SK-N-SH (cell line): ENCODE measurements around the gene DHRS1. TPM values are rescaled to one million over a fixed set of nuclear protein-coding genes. Genes with fewer than 3 reads are reported as not detected.

Source experiments
- CTCF ChIA-PET: fragments of 300-600, 350-600 bp; formaldehyde crosslinking; extraction: SDS; loops from one replicate; lab custom pipeline; 2021; lab: Yijun Ruan, JAX
- POLR2A ChIA-PET: fragments of 350-600 bp; sonication (Branson Sonifier 250); formaldehyde crosslinking; extraction: SDS; loops from one replicate; lab custom pipeline; 2020; ENCODE audit warnings: antibody characterized with exemption, inconsistent platforms; lab: Yijun Ruan, JAX
- DNase-seq: peaks from one replicate; pipeline ENCODE4 v3.0.0; 2012
- H2AFZ ChIP-seq: fragments of 200-600 bp; sonication (generic); 2 replicates; pipeline ENCODE4 v1.8.1; 2016; ENCODE audit warnings: antibody characterized with exemption, mild to moderate bottlenecking, low read depth
- H3F3A ChIP-seq: fragments of 200-600 bp; sonication (generic); replicated peaks from 2 replicates; pipeline ENCODE3; 2016; ENCODE audit warnings: antibody characterized with exemption, mild to moderate bottlenecking; ENCODE audit not compliant: insufficient read depth
- H3K27ac ChIP-seq, 2 experiments: fragments of 200-500 bp in 1 of 2; fragments of 200-600 bp in 1 of 2; sonication (Bioruptor generic) in 1 of 2; sonication (generic), shearing (Covaris generic) in 1 of 2; 2 replicates each; pipeline versions ENCODE4 v1.5.1 to v1.6.1; 2014 to 2016; ENCODE audit warnings: low read depth in 2 of 2, inconsistent platforms in 1 of 2, low read length in 1 of 2, mild to moderate bottlenecking in 1 of 2, mixed read lengths in 1 of 2
- H3K27me3 ChIP-seq: fragments of 200-600 bp; sonication (generic), shearing (Covaris generic); 2 replicates; pipeline ENCODE4 v1.6.1; 2016; ENCODE audit warnings: mixed run types; ENCODE audit not compliant: insufficient read depth
- H3K36me3 ChIP-seq, 2 experiments: fragments of 200-500 bp in 1 of 2; fragments of 200-600 bp in 1 of 2; sonication (Bioruptor generic) in 1 of 2; sonication (generic) in 1 of 2; replicated peaks in 1 of 2; 2 replicates each; pipeline versions ENCODE3 to v1.5.1; 2014 to 2016; ENCODE audit warnings: low read length in 1 of 2, mild to moderate bottlenecking in 1 of 2; ENCODE audit not compliant: insufficient read depth in 2 of 2, control insufficient read depth in 1 of 2
- H3K4me1 ChIP-seq, 2 experiments: fragments of 200-500 bp in 1 of 2; fragments of 200-600 bp in 1 of 2; sonication (Bioruptor generic) in 1 of 2; sonication (generic), shearing (Covaris generic) in 1 of 2; 2 replicates each; pipeline versions ENCODE4 v1.5.1 to v1.6.1; 2014 to 2016; ENCODE audit warnings: low read depth in 1 of 2, low read length in 1 of 2, mixed run types in 1 of 2; ENCODE audit not compliant: insufficient read depth in 2 of 2, control insufficient read depth in 1 of 2
- H3K4me2 ChIP-seq: fragments of 200-600 bp; sonication (generic), shearing (Covaris generic); 2 replicates; pipeline ENCODE4 v1.6.1; 2017; ENCODE audit warnings: mixed run types
- H3K4me3 ChIP-seq, 2 experiments: fragments of 200-500 bp in 1 of 2; fragments of 200-600 bp in 1 of 2; sonication (Bioruptor generic) in 1 of 2; sonication (generic), shearing (Covaris generic) in 1 of 2; 2 replicates each; pipeline versions ENCODE4 v1.5.1 to v1.8.1; 2014 to 2016; ENCODE audit warnings: low read depth in 2 of 2, inconsistent platforms in 1 of 2, low read length in 1 of 2, mild to moderate bottlenecking in 1 of 2, mixed read lengths in 1 of 2, moderate library complexity in 1 of 2
- H3K79me2 ChIP-seq: fragments of 200-600 bp; sonication (generic); 2 replicates; pipeline ENCODE4 v1.8.1; 2017; ENCODE audit warnings: mild to moderate bottlenecking; ENCODE audit not compliant: insufficient read depth
- H3K9ac ChIP-seq: fragments of 200-600 bp; sonication (generic); 2 replicates; pipeline ENCODE4 v1.6.1; 2017; ENCODE audit warnings: mixed run types
- H3K9me2 ChIP-seq: fragments of 200-600 bp; sonication (generic); 2 replicates; pipeline ENCODE4 v1.6.1; 2017; ENCODE audit warnings: mixed run types
- H3K9me3 ChIP-seq: fragments of 200-600 bp; sonication (generic); 2 replicates; pipeline ENCODE4 v1.6.1; 2017; ENCODE audit warnings: mixed run types, mild to moderate bottlenecking, moderate library complexity
- H4K20me1 ChIP-seq: fragments of 200-600 bp; sonication (generic); 2 replicates; pipeline ENCODE4 v1.6.1; 2017; ENCODE audit warnings: mild to moderate bottlenecking, mixed run types; ENCODE audit not compliant: insufficient read depth
- CTCF ChIP-seq: fragments of 200-600 bp; sonication (generic); IDR thresholded peaks from 2 replicates; pipeline ENCODE4 v1.6.1; 2017; ENCODE audit warnings: antibody characterized with exemption, mild to moderate bottlenecking, moderate library complexity
- ELF1 ChIP-seq: IDR thresholded peaks from 2 replicates; pipeline ENCODE4 v1.4.0; 2012
- EP300 ChIP-seq, 2 experiments: IDR thresholded peaks; 2 replicates each; pipeline versions ENCODE4 v1.4.0 to v1.6.1; 2012; ENCODE audit warnings: borderline replicate concordance in 1 of 2, low read depth in 1 of 2, low read length in 1 of 2
- FOXM1 ChIP-seq: IDR thresholded peaks from 2 replicates; pipeline ENCODE4 v1.4.0; 2012; ENCODE audit warnings: low read depth, mild to moderate bottlenecking
- GABPA ChIP-seq: IDR thresholded peaks from 2 replicates; pipeline ENCODE4 v1.4.0; 2012; ENCODE audit warnings: low read depth, mild to moderate bottlenecking
- RAD21 ChIP-seq: IDR thresholded peaks from 2 replicates; pipeline ENCODE4 v1.6.1; 2012; ENCODE audit warnings: mild to moderate bottlenecking, low read length
- RCOR1 ChIP-seq: fragments of 150-350 bp; IDR thresholded peaks from 2 replicates; pipeline ENCODE4 v1.6.1; 2017; ENCODE audit warnings: antibody characterized with exemption, low read length
- RXRA ChIP-seq: IDR thresholded peaks from 2 replicates; pipeline ENCODE4 v1.4.0; 2012; ENCODE audit warnings: low read depth, mild to moderate bottlenecking, borderline replicate concordance
- SIN3A ChIP-seq: IDR thresholded peaks from 2 replicates; pipeline ENCODE4 v1.6.1; 2012; ENCODE audit warnings: low read depth, mild to moderate bottlenecking, low read length, moderate library complexity, borderline replicate concordance
- TAF1 ChIP-seq: IDR thresholded peaks from 2 replicates; pipeline ENCODE4 v1.6.1; 2012; ENCODE audit warnings: low read depth, mild to moderate bottlenecking, low read length, moderate library complexity, borderline replicate concordance
- YY1 ChIP-seq: IDR thresholded peaks from 2 replicates; pipeline ENCODE4 v1.4.0; 2012; ENCODE audit warnings: low read depth, mild to moderate bottlenecking
- WGBS: methylation state at CpG from one replicate; pipeline ENCODE4 v1.1.6; 2017; ENCODE audit warnings: low lambda C conversion rate; 5-methylcytosine and 5-hydroxymethylcytosine counted together
- polyA plus RNA-seq, 3 experiments: library from polyadenylated mRNA; depleted of rRNA; stranded (reverse); fragments of >200 nt; gene quantifications; 2 replicates each; pipeline ENCODE4 v1.2.3, GENCODE V29; 2012
- TF ChIP-seq, protein P1 (sequence below): fragments of 150-350 bp; IDR thresholded peaks from 2 replicates; pipeline ENCODE4 v1.6.1; 2017; ENCODE audit warnings: antibody characterized with exemption, low read length, low read depth, borderline replicate concordance

The DHRS1 gene
- polyA plus RNA-seq, 1 of the 3 experiments (the other 2 are of a cell fraction), result 65.4 TPM

GRCh38 chr14:24243336-24243836 lies 56.2 kb downstream of the DHRS1 start:
- Histone ChIP-seq H3K4me1 (peaks cover 26% of the 10 kb centered on the region in 2 experiments; a peak in 2 of 4 replicates), H4K20me1 (no peaks in the 10 kb centered on the region), H3K27ac (peak overlapping the region; percentile 96), H3K4me2 (peak overlapping the region; percentile 95), H3K79me2 (peaks cover 33% of the 10 kb centered on the region), H3K9ac (peak overlapping the region; percentile 92), H3K9me3 (no peaks in the 10 kb centered on the region), H3K27me3 (no peaks in the 10 kb centered on the region), H3K9me2 (no peaks in the 10 kb centered on the region), H3K4me3 (peak overlapping the region; percentile 68 to 94), H3F3A (peaks cover 19% of the 10 kb centered on the region), H3K36me3 (peaks cover 26 to 29% of the 10 kb centered on the region in 2 experiments), H2AFZ (peak overlapping the region; percentile 62; the same call in 1 of the 2 replicates)
- TF ChIP-seq, protein P1, sequence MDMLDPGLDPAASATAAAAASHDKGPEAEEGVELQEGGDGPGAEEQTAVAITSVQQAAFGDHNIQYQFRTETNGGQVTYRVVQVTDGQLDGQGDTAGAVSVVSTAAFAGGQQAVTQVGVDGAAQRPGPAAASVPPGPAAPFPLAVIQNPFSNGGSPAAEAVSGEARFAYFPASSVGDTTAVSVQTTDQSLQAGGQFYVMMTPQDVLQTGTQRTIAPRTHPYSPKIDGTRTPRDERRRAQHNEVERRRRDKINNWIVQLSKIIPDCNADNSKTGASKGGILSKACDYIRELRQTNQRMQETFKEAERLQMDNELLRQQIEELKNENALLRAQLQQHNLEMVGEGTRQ, result no peak
- TF ChIP-seq ELF1, result no peak
- TF ChIP-seq FOXM1, result no peak
- ChIA-PET POLR2A (interaction anchor here (1.8 to 2.5 kb wide), 5 partner anchors 10 to 65 kb away, joined by 6 to 27 read pairs (median 13); partner anchors contain the start of genes CHMP4A, CIDEB, DHRS1 and GMPR2), CTCF (interaction anchor here (0.7 to 12.0 kb wide), 34 partner anchors 9 to 193 kb away, joined by 3 to 191 read pairs (median 6); partner anchors contain the start of genes CHMP4A, CIDEB, DHRS1 and GMPR2)
- DNase-seq, result no peak
- 58% methylated on average over 8 of the region's 10 CpGs for WGBS

DNA sequence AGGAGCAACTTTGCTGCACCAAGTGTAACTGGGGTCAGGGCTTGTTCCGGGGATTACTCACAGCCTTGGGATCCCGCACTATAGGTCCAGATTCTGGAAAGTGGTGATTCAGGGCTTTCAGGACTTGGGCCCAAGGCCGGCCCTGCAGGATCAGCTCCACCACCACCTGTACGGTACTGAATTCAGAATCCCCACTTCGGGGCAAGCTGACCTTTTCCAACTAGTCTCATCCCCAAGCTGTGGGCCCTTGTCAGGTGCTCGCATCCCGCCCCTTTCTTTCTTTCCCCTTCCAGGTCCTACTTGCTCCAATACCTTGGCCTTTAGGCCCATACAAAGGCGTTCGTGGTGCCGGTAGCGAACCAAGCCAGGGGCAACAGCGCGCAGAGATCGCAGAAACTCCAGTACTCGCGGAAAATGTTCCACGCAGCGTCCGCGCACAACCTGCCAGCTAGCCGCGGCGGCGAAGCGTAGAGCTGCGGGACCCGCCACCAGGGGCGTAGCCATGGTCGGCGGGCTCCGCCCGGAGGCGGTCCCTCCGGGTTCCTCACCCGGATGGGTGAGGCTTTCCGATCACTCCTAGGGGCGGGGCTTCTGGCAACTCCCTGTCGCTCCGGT lies 57.6 kb downstream of the DHRS1 start:
- Histone ChIP-seq H3K9me2 (no peaks in the 10 kb centered on the region), H4K20me1 (no peaks in the 10 kb centered on the region), H3K4me2 (peak overlapping the region; percentile 95), H3K27ac (peak overlapping the region; percentile 96), H3K4me3 (peak overlapping the region; percentile 68 to 94), H3K9ac (peak overlapping the region; percentile 92), H3F3A (peaks cover 19% of the 10 kb centered on the region), H3K36me3 (peaks cover 33 to 39% of the 10 kb centered on the region in 2 experiments), H3K79me2 (peaks cover 33% of the 10 kb centered on the region), H3K4me1 (peaks cover 26% of the 10 kb centered on the region in 2 experiments; a peak in 2 of 4 replicates), H3K27me3 (no peaks in the 10 kb centered on the region), H3K9me3 (no peaks in the 10 kb centered on the region), H2AFZ (peak overlapping the region; percentile 80; the same call in 1 of the 2 replicates)
- ChIA-PET CTCF (interaction anchor here (0.7 to 12.0 kb wide), 31 partner anchors 9 to 195 kb away, joined by 3 to 191 read pairs (median 7); partner anchors contain the start of genes CHMP4A, CIDEB, DHRS1 and GMPR2), POLR2A (interaction anchor here (0.6 to 2.5 kb wide), 16 partner anchors 9 to 1235 kb away, joined by 3 to 27 read pairs (median 6); partner anchors contain the start of genes CHMP4A, CIDEB, DHRS1 and GMPR2)
- TF ChIP-seq GABPA (no peak; the same call in 1 of the 2 replicates), CTCF (peak; percentile 40), RCOR1 (0 out of 2 replicates have a peak, but pooled peaks have one; percentile 4), SIN3A (no peak), TAF1 (no peak), YY1 (no peak), RAD21 (no peak), EP300 (IDR thresholded peaks at IDR 0.05; ENCODE audit: borderline replicate concordance in 1 of 2, low read depth in 1 of 2, low read length in 1 of 2) (no peak), RXRA (no peak)
- TF ChIP-seq, protein P1, result no peak
- 2% methylated on average over 38 of the region's 39 CpGs for WGBS
- DNase-seq, result peak; percentile 96

Other genes with a start within 250 kb of the DHRS1 start
- 0.32 and 0.43 TPM in 2 replicates for gene CARMIL3, start 247.8 kb downstream of the DHRS1 start, polyA plus RNA-seq (2012; rRNA removed)
- gene CPNE6, start 228.2 kb downstream of the DHRS1 start, polyA plus RNA-seq (2012; rRNA removed), result not detected in 2 replicates
- 16.2 and 16.6 TPM in 2 replicates for gene PCK2, start 205.5 kb downstream of the DHRS1 start, polyA plus RNA-seq (2012; rRNA removed)
- 34.6 and 36.7 TPM in 2 replicates for gene DCAF11, start 185.0 kb downstream of the DHRS1 start, polyA plus RNA-seq (2012; rRNA removed)
- 0.76 and 0.88 TPM in 2 replicates for gene NRL, start 184.8 kb downstream of the DHRS1 start, polyA plus RNA-seq (2012; rRNA removed)
- gene FITM1, start 169.1 kb downstream of the DHRS1 start, polyA plus RNA-seq (2012; rRNA removed), result 0.12 TPM in 1 of 2 replicates, not detected in the other
- 154 and 287 TPM in 2 replicates for gene PSME1, start 163.6 kb downstream of the DHRS1 start, polyA plus RNA-seq (2012; rRNA removed)
- gene EMC9, start 158.2 kb downstream of the DHRS1 start, polyA plus RNA-seq (2012; rRNA removed), result 14.5 and 19.3 TPM in 2 replicates
- gene PSME2, start 153.2 kb downstream of the DHRS1 start, polyA plus RNA-seq (2012; rRNA removed), result 129 and 147 TPM in 2 replicates
- gene RNF31, start 152.3 kb downstream of the DHRS1 start, polyA plus RNA-seq (2012; rRNA removed), result 19.2 and 20.4 TPM in 2 replicates
- gene IRF9, start 138.5 kb downstream of the DHRS1 start, polyA plus RNA-seq (2012; rRNA removed), result 37.6 and 43.6 TPM in 2 replicates
- 13.1 and 23.2 TPM in 2 replicates for gene REC8, start 127.7 kb downstream of the DHRS1 start, polyA plus RNA-seq (2012; rRNA removed)
- gene IPO4, start 111.0 kb downstream of the DHRS1 start, polyA plus RNA-seq (2012; rRNA removed), result 39.7 and 61.3 TPM in 2 replicates
- gene TM9SF1, start 104.3 kb downstream of the DHRS1 start, polyA plus RNA-seq (2012; rRNA removed), result 48.7 and 54.8 TPM in 2 replicates
- gene TSSK4, start 94.1 kb downstream of the DHRS1 start, polyA plus RNA-seq (2012; rRNA removed), result 0.05 TPM in 1 of 2 replicates, not detected in the other
- 92.4 and 96.1 TPM in 2 replicates for gene CHMP4A, start 86.3 kb downstream of the DHRS1 start, polyA plus RNA-seq (2012; rRNA removed)
- gene MDP1, start 83.7 kb downstream of the DHRS1 start, polyA plus RNA-seq (2012; rRNA removed), result 36.4 and 36.7 TPM in 2 replicates
- 465 and 534 TPM in 2 replicates for gene NEDD8, start 67.4 kb downstream of the DHRS1 start, polyA plus RNA-seq (2012; rRNA removed)
- gene GMPR2, start 66.9 kb downstream of the DHRS1 start, polyA plus RNA-seq (2012; rRNA removed), result 97.0 and 149 TPM in 2 replicates
- gene TINF2, start 57.2 kb downstream of the DHRS1 start, polyA plus RNA-seq (2012; rRNA removed), result 38.3 and 42.2 TPM in 2 replicates
- 2.7 and 3.0 TPM in 2 replicates for gene TGM1, start 36.6 kb downstream of the DHRS1 start, polyA plus RNA-seq (2012; rRNA removed)
- gene RABGGTA, start 28.2 kb downstream of the DHRS1 start, polyA plus RNA-seq (2012; rRNA removed), result 54.9 and 59.4 TPM in 2 replicates
- gene NOP9, start 70 bp upstream of the DHRS1 start, polyA plus RNA-seq (2012; rRNA removed), result 11.9 and 17.2 TPM in 2 replicates
- 0.03 and 0.05 TPM in 2 replicates for gene CIDEB, start 8.2 kb upstream of the DHRS1 start, polyA plus RNA-seq (2012; rRNA removed)
- 8.2 and 12.2 TPM in 2 replicates for gene LTB4R2, start 10.4 kb upstream of the DHRS1 start, polyA plus RNA-seq (2012; rRNA removed)
- gene LTB4R, start 11.7 kb upstream of the DHRS1 start, polyA plus RNA-seq (2012; rRNA removed), result 11.9 and 14.0 TPM in 2 replicates
- gene ADCY4, start 35.3 kb upstream of the DHRS1 start, polyA plus RNA-seq (2012; rRNA removed), result 0.03 and 0.08 TPM in 2 replicates
- gene RIPK3, start 40.2 kb upstream of the DHRS1 start, polyA plus RNA-seq (2012; rRNA removed), result not detected in 2 replicates
- 24.9 and 25.3 TPM in 2 replicates for gene NFATC4, start 68.4 kb upstream of the DHRS1 start, polyA plus RNA-seq (2012; rRNA removed)
- gene NYNRIN, start 99.2 kb upstream of the DHRS1 start, polyA plus RNA-seq (2012; rRNA removed), result 4.7 and 4.8 TPM in 2 replicates
- 1.8 TPM in 2 replicates for gene CBLN3, start 129.9 kb upstream of the DHRS1 start, polyA plus RNA-seq (2012; rRNA removed)
- gene KHNYN, start 130.2 kb upstream of the DHRS1 start, polyA plus RNA-seq (2012; rRNA removed), result 18.3 and 21.8 TPM in 2 replicates
- gene SDR39U1, start 143.0 kb upstream of the DHRS1 start, polyA plus RNA-seq (2012; rRNA removed), result 81.8 and 88.4 TPM in 2 replicates
- not detected in 2 replicates for gene CMA1, start 208.5 kb upstream of the DHRS1 start, polyA plus RNA-seq (2012; rRNA removed)